ENCODE results near the gene AQP4.

- TF ChIP-seq CTCF (IDR thresholded peaks at IDR 0.05) (no peak), POLR2A (IDR thresholded peaks at IDR 0.05) (no peak)
Observed at GRCh38 chr18:26843760-26844159, 21.7 kb downstream of the AQP4 start.
